Left lung (tissue), 10 donors: ENCODE measurements around the gene NOC4L. TPM values are rescaled to one million over a fixed set of nuclear protein-coding genes. Genes with fewer than 3 reads are reported as not detected.
A peak's percentile ranks its signal among the peaks of the same experiment; 100 is the strongest.

Source experiments
- ATAC-seq: fragments of 200-7000 bp; cut with Tn5 transposase; one replicate; pipeline ENCODE4 v1.9.1; 2020; ENCODE audit warnings: moderate library complexity
- DNase-seq, 4 donors: peaks; one replicate each; pipeline ENCODE4 v3.0.0-alpha.2; 2013 to 2020
- H3K27ac ChIP-seq, 2 donors: fragments of 200-600 bp; sonication (generic) in 1 of 2; one replicate each; pipeline versions ENCODE4 v1.5.0 to v1.8.0; 2020 to 2021
- H3K27me3 ChIP-seq, 2 donors: fragments of 200-600 bp; sonication (generic) in 1 of 2; one replicate each; pipeline versions ENCODE4 v1.5.0 to v1.8.0; 2020 to 2021
- H3K36me3 ChIP-seq, 2 donors: fragments of 200-600 bp; sonication (generic) in 1 of 2; one replicate each; pipeline versions ENCODE4 v1.5.0 to v1.8.0; 2020 to 2021
- H3K4me1 ChIP-seq, 2 donors: fragments of 200-600 bp; one replicate each; pipeline ENCODE4 v1.8.0; 2021
- H3K4me3 ChIP-seq, 2 donors: fragments of 200-600 bp; sonication (generic) in 1 of 2; one replicate each; pipeline versions ENCODE4 v1.5.0 to v1.8.0; 2020 to 2021; ENCODE audit warnings: mild to moderate bottlenecking in 1 of 2
- H3K9me3 ChIP-seq, 2 donors: fragments of 200-600 bp; sonication (generic) in 1 of 2; one replicate each; pipeline versions ENCODE4 v1.5.0 to v1.8.0; 2020 to 2021
- CTCF ChIP-seq, 2 donors: fragments of 200-600 bp; sonication (generic) in 1 of 2; IDR thresholded peaks; one replicate each; pipeline versions ENCODE4 v1.5.0 to v1.8.0; 2021; ENCODE audit warnings: antibody characterized with exemption in 2 of 2
- intact Hi-C, 2 donors: fragments of 100-400 bp; cut with DNase I; formaldehyde crosslinking; loops; one replicate each; pipeline versions ENCODE4 v1.11.2 to v1.14.2; 2022
- polyA plus RNA-seq, 6 donors: library from polyadenylated mRNA; unstranded; fragments of 120-200 nt; gene quantifications; one replicate each; pipeline ENCODE4 v1.2.1, GENCODE V29; 2013; ENCODE audit not compliant: insufficient read length in 6 of 6
- total RNA-seq, 2 donors: library from RNA; stranded (reverse); fragmentation: NEBNext Ultra II Directional; extraction: Animal tissue kit (Norgen Biotek cat#: 25700); gene quantifications; one replicate each; pipeline ENCODE4 v1.2.1, GENCODE V29; 2021
- donor health status: DM: no; HTN: yes; CAD: no.
- donor health status: DM: no; HTN: no; CAD: no.

The NOC4L gene
- total and polyA plus RNA-seq, 8 donors, result 10.6 to 19.6 (median 12.5) TPM

GRCh38 chr12:132190012-132190755 is 45.9 kb downstream of the NOC4L start:
- Histone ChIP-seq H3K27ac (peak overlapping the region; percentile 67 to 72), H3K4me3 (peak overlapping the region; percentile 37 to 55), H3K9me3 (peaks cover 0 to 14% of the 10 kb centered on the region in 2 donors), H3K36me3 (no peaks in the 10 kb centered on the region), H3K27me3 (peaks cover 0 to 80% of the 10 kb centered on the region in 2 donors), H3K4me1 (peaks cover 5 to 33% of the 10 kb centered on the region in 2 donors)
- intact Hi-C loops, result no loop called here
- ATAC-seq, result peak; percentile 43
- no peak for TF ChIP-seq CTCF (IDR thresholded peaks at IDR 0.05)
- DNase-seq, result no peak

DNA sequence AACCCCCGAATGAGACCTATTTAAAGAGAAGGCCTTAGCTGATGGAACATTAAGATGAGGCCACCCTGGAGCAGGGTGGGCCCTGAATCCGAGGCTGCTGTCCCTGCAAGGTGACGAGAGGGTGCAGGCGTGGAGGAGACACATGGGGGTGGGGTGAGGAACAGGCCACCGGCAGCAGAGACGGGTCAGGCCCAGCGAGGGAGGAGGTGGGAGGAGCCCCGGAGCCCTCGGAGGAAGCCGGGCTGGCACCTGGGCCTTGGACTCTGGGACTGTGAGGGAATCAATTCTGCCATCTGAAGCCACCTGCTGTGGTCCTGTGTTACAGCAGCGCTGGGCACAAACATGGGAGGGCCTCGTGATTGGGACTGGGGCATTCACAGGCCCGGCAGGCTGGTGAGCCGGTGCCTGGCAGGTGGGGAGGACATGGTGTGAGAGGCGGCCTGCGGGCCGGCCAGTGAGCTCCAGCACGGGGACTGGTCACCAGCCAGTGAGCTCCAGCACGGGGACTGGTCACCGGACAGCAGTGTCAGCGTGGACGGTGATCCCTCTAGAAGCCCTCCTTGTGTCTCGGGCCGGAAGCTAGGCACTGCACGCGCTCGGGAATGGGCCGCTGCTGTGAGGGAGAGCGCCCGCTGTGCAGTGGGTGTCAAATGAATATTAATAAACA is 46.7 kb downstream of the NOC4L start:
- ATAC-seq (no peak), DNase-seq (no peak)
- H3K27me3 ChIP-seq, result peaks cover 0 to 73% of the 10 kb centered on the region in 2 donors
- H3K27ac ChIP-seq, result no peak overlapping the region
- TF ChIP-seq CTCF (IDR thresholded peaks at IDR 0.05), result no peak
- intact Hi-C loops, result no loop called here
- H3K4me3 ChIP-seq, result no peak overlapping the region
- H3K9me3 ChIP-seq, result peaks cover 0 to 14% of the 10 kb centered on the region in 2 donors
- H3K4me1 ChIP-seq, result peaks cover 5 to 31% of the 10 kb centered on the region in 2 donors
- H3K36me3 ChIP-seq, result no peaks in the 10 kb centered on the region

GRCh38 chr12:132191715-132192553 is 47.7 kb downstream of the NOC4L start:
- Histone ChIP-seq H3K27me3 (peaks cover 0 to 63% of the 10 kb centered on the region in 2 donors), H3K36me3 (no peaks in the 10 kb centered on the region), H3K27ac (no peak overlapping the region), H3K9me3 (peaks cover 0 to 14% of the 10 kb centered on the region in 2 donors), H3K4me3 (no peak overlapping the region), H3K4me1 (peaks cover 5 to 22% of the 10 kb centered on the region in 2 donors)
- no peak for ATAC-seq
- no peak for TF ChIP-seq CTCF (IDR thresholded peaks at IDR 0.05)
- no peak for DNase-seq
- intact Hi-C loops, result no loop called here

DNA sequence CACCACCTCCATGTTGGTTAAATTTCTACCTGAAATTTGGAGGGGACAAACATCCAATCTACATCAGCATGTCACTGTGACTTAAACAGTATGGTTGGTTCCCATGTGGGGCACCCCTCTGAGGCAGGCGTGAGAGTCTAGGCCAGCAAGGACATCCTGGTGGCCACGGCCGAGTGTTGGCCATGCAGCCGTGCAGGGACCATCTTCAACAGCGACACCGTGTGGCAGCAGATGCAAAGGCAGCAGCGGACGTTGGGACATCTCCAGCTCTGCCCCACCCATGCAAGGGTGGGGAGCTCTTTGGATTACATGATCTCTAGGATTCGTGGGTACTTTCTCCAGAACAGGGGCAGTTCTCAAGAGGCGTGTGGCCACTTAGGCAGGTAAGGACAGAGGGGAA is 49.8 kb downstream of the NOC4L start:
- DNase-seq (no peak), ATAC-seq (no peak)
- Histone ChIP-seq H3K9me3 (peaks cover 0 to 14% of the 10 kb centered on the region in 2 donors), H3K27me3 (peaks cover 0 to 47% of the 10 kb centered on the region in 2 donors), H3K4me3 (no peak overlapping the region), H3K4me1 (peaks cover 3 to 13% of the 10 kb centered on the region in 2 donors), H3K36me3 (no peaks in the 10 kb centered on the region), H3K27ac (no peak overlapping the region)
- no peak for TF ChIP-seq CTCF (IDR thresholded peaks at IDR 0.05)
- intact Hi-C loops, result no loop called here
